Central memory CD8-positive, alpha-beta T cell (primary cell): ENCODE data around the gene KLRD1.
"Not testable (repeated sequence)": the region's sequence is repeated elsewhere in the genome, so short reads cannot be mapped to it uniquely, and the experiment has no call there.

Experiments
- ATAC-seq: fragments of 150-1000 bp; cut with Tn5 transposase; replicated peaks from 2 replicates; pipeline ENCODE4 v1.10.0; 2022; ENCODE audit warnings: mild to moderate bottlenecking, moderate FRiP score, moderate number of reproducible peaks; ENCODE audit not compliant: poor library complexity, severe bottlenecking; ENCODE audit errors: extremely low read depth
- DNase-seq, 2 donors: peaks; one replicate each; pipeline ENCODE4 v3.0.0; 2021; ENCODE audit warnings: low spot score in 2 of 2
- H3K27ac Mint-ChIP-seq: one replicate; pipeline ENCODE4 v1.8.0; 2022; ENCODE audit warnings: low read depth, mild to moderate bottlenecking, moderate library complexity, mixed read lengths
- H3K27me3 Mint-ChIP-seq: one replicate; pipeline ENCODE4 v1.8.0; 2022; ENCODE audit warnings: mixed read lengths
- H3K36me3 Mint-ChIP-seq: one replicate; pipeline ENCODE4 v1.8.0; 2022; ENCODE audit warnings: mild to moderate bottlenecking, moderate library complexity, mixed read lengths; ENCODE audit not compliant: insufficient read depth
- H3K4me1 Mint-ChIP-seq: one replicate; pipeline ENCODE4 v1.8.0; 2022; ENCODE audit warnings: mixed read lengths
- H3K4me3 Mint-ChIP-seq: one replicate; pipeline ENCODE4 v1.8.0; 2022; ENCODE audit warnings: mild to moderate bottlenecking, moderate library complexity, mixed read lengths
- H3K9me3 Mint-ChIP-seq: one replicate; pipeline ENCODE4 v1.8.0; 2022; ENCODE audit warnings: mixed read lengths

The KLRD1 gene

DNA sequence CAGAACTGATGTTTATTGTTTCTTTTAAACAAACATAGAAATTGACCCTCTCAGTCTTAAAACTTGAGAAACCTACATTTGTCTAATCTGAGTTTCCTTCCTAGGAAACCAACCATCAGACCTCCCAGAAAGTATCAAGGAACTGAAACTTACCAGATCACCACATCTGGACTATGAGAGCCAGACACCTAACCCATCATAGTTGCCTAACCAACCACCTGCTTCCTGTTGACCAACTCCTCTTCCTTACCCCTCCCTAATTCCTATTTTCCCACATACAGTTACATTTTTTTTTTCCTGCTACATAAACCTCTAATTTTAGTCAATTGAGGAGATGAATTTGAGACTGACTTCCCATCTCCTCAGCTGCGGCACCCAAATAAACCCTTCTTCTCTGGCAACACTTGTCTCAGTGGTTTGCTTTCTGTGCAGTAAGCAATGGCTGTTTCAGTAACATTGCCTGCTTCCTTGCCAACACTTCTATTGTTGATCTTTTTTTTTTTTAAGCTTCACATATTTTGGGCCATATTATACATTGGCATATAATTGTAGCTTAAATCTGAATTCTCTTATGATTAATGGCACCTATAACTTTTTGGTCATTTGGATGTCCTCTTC lies 34.3 kb downstream of the KLRD1 start:
- no peak overlapping the region for H3K4me3 Mint-ChIP-seq
- no peaks in the 10 kb centered on the region for H3K36me3 Mint-ChIP-seq
- no peaks in the 10 kb centered on the region for H3K9me3 Mint-ChIP-seq
- ATAC-seq (no peak), DNase-seq (no peak)
- H3K4me1 Mint-ChIP-seq, result peaks cover 17% of the 10 kb centered on the region
- no peaks in the 10 kb centered on the region for H3K27me3 Mint-ChIP-seq
- H3K27ac Mint-ChIP-seq, result no peak overlapping the region

- H3K36me3 Mint-ChIP-seq, H3K4me3 Mint-ChIP-seq, H3K27me3 Mint-ChIP-seq, DNase-seq, H3K9me3 Mint-ChIP-seq, ATAC-seq, H3K27ac Mint-ChIP-seq, H3K4me1 Mint-ChIP-seq: not testable (repeated sequence)
These were observed 43.8 kb downstream of the KLRD1 start for GRCh38 chr12:10351457-10351856.

GRCh38 chr12:10354071-10354470 lies 46.4 kb downstream of the KLRD1 start:
- H3K4me1 Mint-ChIP-seq, result peaks cover 5% of the 10 kb centered on the region
- DNase-seq, result no peak
- ATAC-seq, result no peak
- H3K4me3 Mint-ChIP-seq, result no peak overlapping the region
- H3K36me3 Mint-ChIP-seq, result peaks cover 5% of the 10 kb centered on the region
- H3K27me3 Mint-ChIP-seq, result no peaks in the 10 kb centered on the region
- peaks cover 5% of the 10 kb centered on the region for H3K9me3 Mint-ChIP-seq
- no peak overlapping the region for H3K27ac Mint-ChIP-seq

- ATAC-seq (no peak), DNase-seq (no peak)
- Mint-ChIP-seq H3K27me3 (no peaks in the 10 kb centered on the region), H3K4me3 (no peak overlapping the region), H3K4me1 (peaks cover 9% of the 10 kb centered on the region), H3K9me3 (peaks cover 5% of the 10 kb centered on the region), H3K27ac (no peak overlapping the region), H3K36me3 (peaks cover 5% of the 10 kb centered on the region)
These were observed 46.8 kb downstream of the KLRD1 start for GRCh38 chr12:10354502-10354901.

- Mint-ChIP-seq H3K9me3 (no peaks in the 10 kb centered on the region), H3K27ac (no peak overlapping the region), H3K4me3 (no peak overlapping the region), H3K27me3 (no peaks in the 10 kb centered on the region), H3K36me3 (peaks cover 6% of the 10 kb centered on the region), H3K4me1 (peaks cover 29% of the 10 kb centered on the region)
- ATAC-seq, result no peak
- no peak for DNase-seq
These were observed 50.5 kb downstream of the KLRD1 start for GRCh38 chr12:10358131-10358530.

GRCh38 chr12:10358969-10359368 lies 51.3 kb downstream of the KLRD1 start:
- H3K27me3 Mint-ChIP-seq, result no peaks in the 10 kb centered on the region
- no peaks in the 10 kb centered on the region for H3K9me3 Mint-ChIP-seq
- no peak overlapping the region for H3K4me3 Mint-ChIP-seq
- DNase-seq, result no peak
- ATAC-seq, result no peak
- H3K27ac Mint-ChIP-seq, result peak overlapping the region; percentile 57
- H3K36me3 Mint-ChIP-seq, result peaks cover 6% of the 10 kb centered on the region
- peaks cover 29% of the 10 kb centered on the region for H3K4me1 Mint-ChIP-seq

DNA sequence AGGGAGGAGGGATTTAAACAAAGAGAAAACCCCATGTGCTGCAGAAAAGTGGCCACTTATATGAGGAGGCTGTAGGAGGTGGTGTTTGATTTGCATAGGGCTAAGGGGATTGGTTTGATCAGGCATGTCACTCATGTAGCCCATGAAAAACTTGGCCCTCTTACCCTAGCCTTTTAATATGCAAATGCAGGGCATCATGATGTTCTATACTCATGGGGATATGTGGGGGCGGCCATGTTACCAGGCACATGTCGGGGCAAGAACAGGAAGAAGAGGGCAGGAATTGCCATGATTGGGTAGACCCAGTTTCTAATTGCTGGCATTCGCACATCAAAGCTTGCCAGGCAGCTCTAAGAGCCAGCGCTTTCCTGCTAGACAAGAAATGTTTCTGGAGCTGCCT lies 53.4 kb downstream of the KLRD1 start:
- ATAC-seq (no peak), DNase-seq (no peak)
- H3K9me3 Mint-ChIP-seq, result no peaks in the 10 kb centered on the region
- no peak overlapping the region for H3K27ac Mint-ChIP-seq
- H3K4me1 Mint-ChIP-seq, result peaks cover 29% of the 10 kb centered on the region
- H3K4me3 Mint-ChIP-seq, result no peak overlapping the region
- no peaks in the 10 kb centered on the region for H3K27me3 Mint-ChIP-seq
- H3K36me3 Mint-ChIP-seq, result peaks cover 3% of the 10 kb centered on the region

- Mint-ChIP-seq H3K4me1 (peaks cover 33% of the 10 kb centered on the region), H3K27me3 (no peaks in the 10 kb centered on the region), H3K36me3 (peaks cover 2% of the 10 kb centered on the region), H3K4me3 (no peak overlapping the region), H3K27ac (no peak overlapping the region), H3K9me3 (no peaks in the 10 kb centered on the region)
- DNase-seq (no peak), ATAC-seq (no peak)
These were observed 54.0 kb downstream of the KLRD1 start for GRCh38 chr12:10361622-10362021.

GRCh38 chr12:10362325-10362724 lies 54.7 kb downstream of the KLRD1 start:
- no peak overlapping the region for H3K27ac Mint-ChIP-seq

GRCh38 chr12:10362828-10363657 lies 55.4 kb downstream of the KLRD1 start:
- Mint-ChIP-seq H3K4me1 (peaks cover 45% of the 10 kb centered on the region), H3K9me3 (no peaks in the 10 kb centered on the region), H3K36me3 (peaks cover 10% of the 10 kb centered on the region), H3K4me3 (no peak overlapping the region), H3K27me3 (no peaks in the 10 kb centered on the region), H3K27ac (no peak overlapping the region)
- no peak for ATAC-seq
- DNase-seq, result no peak

More at GRCh38 chr12:10362325-10362724, 54.7 kb downstream of the KLRD1 start:
- Mint-ChIP-seq H3K4me1 (peaks cover 39% of the 10 kb centered on the region), H3K27me3 (no peaks in the 10 kb centered on the region), H3K4me3 (no peak overlapping the region), H3K9me3 (no peaks in the 10 kb centered on the region), H3K36me3 (peaks cover 5% of the 10 kb centered on the region)
- ATAC-seq (no peak), DNase-seq (no peak)

DNA sequence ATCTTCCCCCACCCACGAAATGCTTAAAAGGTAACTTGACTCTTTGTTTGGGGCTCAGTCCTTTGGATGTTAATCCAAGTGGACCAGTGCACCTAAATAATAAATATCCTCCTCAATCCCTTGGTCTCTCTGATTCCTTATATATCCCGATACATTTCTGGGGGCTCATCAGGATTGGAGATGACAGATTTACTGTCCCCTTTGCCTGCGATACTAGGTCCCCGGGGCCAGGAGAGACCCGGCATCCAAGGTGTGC lies 55.9 kb downstream of the KLRD1 start:
- DNase-seq, result no peak
- Mint-ChIP-seq H3K27me3 (no peaks in the 10 kb centered on the region), H3K4me1 (peaks cover 51% of the 10 kb centered on the region), H3K36me3 (peaks cover 15% of the 10 kb centered on the region), H3K9me3 (no peaks in the 10 kb centered on the region), H3K27ac (no peak overlapping the region), H3K4me3 (no peak overlapping the region)
- ATAC-seq, result no peak

GRCh38 chr12:10363914-10364814 lies 56.5 kb downstream of the KLRD1 start:
- H3K27me3 Mint-ChIP-seq, result no peaks in the 10 kb centered on the region
- H3K4me1 Mint-ChIP-seq, result peaks cover 50% of the 10 kb centered on the region
- no peak overlapping the region for H3K4me3 Mint-ChIP-seq
- H3K36me3 Mint-ChIP-seq, result peaks cover 19% of the 10 kb centered on the region
- no peak overlapping the region for H3K27ac Mint-ChIP-seq
- DNase-seq (no peak), ATAC-seq (peak; percentile 39)
- H3K9me3 Mint-ChIP-seq, result no peaks in the 10 kb centered on the region
